PC-3 (cell line): Measurements from ENCODE around the gene PSMB4. TPM values are rescaled to one million over a fixed set of nuclear protein-coding genes. Genes with fewer than 3 reads are reported as not detected.

Source experiments
- ATAC-seq: fragments of 200-7000 bp; cut with Tn5 transposase; 2 replicates; pipeline ENCODE4 v1.9.1; 2020; ENCODE audit warnings: mild to moderate bottlenecking, moderate library complexity
- BruUV-seq: library from RNA; stranded (reverse); fragments of 400-500 nt; replicated peaks from 2 replicates; lab custom pipeline; 2021; lab: Mats Ljungman, UMichigan
- CTCF ChIA-PET: fragments of 300-600 bp; sonication (Branson Sonifier 250); formaldehyde crosslinking; loops from one replicate; lab custom pipeline; 2022; ENCODE audit warnings: antibody characterized with exemption; lab: Charles Lee
- POLR2A ChIA-PET: fragments of 300-600 bp; sonication (Branson Sonifier 250); formaldehyde crosslinking; loops from one replicate; lab custom pipeline; 2022; ENCODE audit warnings: antibody characterized with exemption; ENCODE audit not compliant: unreplicated experiment; lab: Charles Lee
- DNase-seq: peaks from one replicate; pipeline ENCODE4 v3.0.0-alpha.2; 2015
- H2AFZ ChIP-seq: fragments of 300-600 bp; sonication (generic); 2 replicates; pipeline ENCODE4 v1.6.0; 2016; ENCODE audit warnings: antibody characterized with exemption, low read length
- H3F3A ChIP-seq: fragments of 300-600 bp; sonication (generic); one replicate; pipeline ENCODE4 v1.6.0; 2017; ENCODE audit warnings: antibody characterized with exemption, low read length, control low read depth, mild to moderate bottlenecking; ENCODE audit not compliant: unreplicated experiment
- H3K27ac ChIP-seq: fragments of 300-600 bp; sonication (generic); 2 replicates; pipeline ENCODE4 v1.5.1; 2016; ENCODE audit warnings: mild to moderate bottlenecking, low read length
- H3K27me3 ChIP-seq: fragments of 300-600 bp; sonication (generic); 2 replicates; pipeline ENCODE4 v1.6.1; 2016; ENCODE audit warnings: low read length, mixed read lengths
- H3K36me3 ChIP-seq: fragments of 300-600 bp; sonication (generic); 2 replicates; pipeline ENCODE4 v1.6.1; 2016; ENCODE audit warnings: low read depth, mixed run types, low read length, mixed read lengths
- H3K4me1 ChIP-seq: fragments of 300-600 bp; sonication (generic); 2 replicates; pipeline ENCODE4 v1.5.1; 2016; ENCODE audit warnings: low read length; ENCODE audit not compliant: insufficient read depth
- H3K4me2 ChIP-seq: fragments of 300-600 bp; sonication (generic); 2 replicates; pipeline ENCODE4 v1.6.0; 2016; ENCODE audit warnings: low read length
- H3K4me3 ChIP-seq: fragments of 300-600 bp; sonication (generic); 2 replicates; pipeline ENCODE4 v1.5.1; 2016; ENCODE audit warnings: mild to moderate bottlenecking, low read length, mixed read lengths
- H3K79me2 ChIP-seq: fragments of 300-600 bp; sonication (generic); 2 replicates; pipeline ENCODE4 v1.6.1; 2017; ENCODE audit warnings: low read length, mixed read lengths
- H3K9ac ChIP-seq: fragments of 300-600 bp; sonication (generic); 2 replicates; pipeline ENCODE4 v1.6.0; 2016; ENCODE audit warnings: mild to moderate bottlenecking, low read length
- H3K9me2 ChIP-seq: fragments of 300-600 bp; sonication (generic); replicated peaks from 2 replicates; pipeline ENCODE4 v1.6.1; 2016; ENCODE audit warnings: mixed run types, low read length, mixed read lengths
- H3K9me3 ChIP-seq: fragments of 300-600 bp; sonication (generic); 2 replicates; pipeline ENCODE4 v1.6.1; 2016; ENCODE audit warnings: low read length, mixed read lengths
- H4K20me1 ChIP-seq: fragments of 300-600 bp; sonication (generic); 2 replicates; pipeline ENCODE4 v1.6.1; 2016; ENCODE audit warnings: low read length, mixed read lengths
- CTCF ChIP-seq: fragments of 300-600 bp; sonication (generic); conservative IDR thresholded peaks from 2 replicates; pipeline ENCODE4 v1.5.1; 2017; ENCODE audit warnings: antibody characterized with exemption, low read depth, mild to moderate bottlenecking, low read length
- EZH2 ChIP-seq: fragments of 300-600 bp; sonication (generic); IDR thresholded peaks from one replicate; pipeline ENCODE4 v1.6.1; 2017; ENCODE audit warnings: antibody characterized with exemption, mild to moderate bottlenecking, low read length; ENCODE audit not compliant: unreplicated experiment
- EZH2phosphoT487 ChIP-seq: fragments of 300-600 bp; sonication (generic); IDR thresholded peaks from 2 replicates; pipeline ENCODE4 v1.6.1; 2018; ENCODE audit warnings: mild to moderate bottlenecking, antibody characterized with exemption, low read length, borderline replicate concordance
- intact Hi-C: fragments of 100-400 bp; cut with micrococcal nuclease; formaldehyde crosslinking; loops from 2 replicates; pipeline ENCODE4 v1.9.0; 2023
- total RNA-seq: library from RNA; depleted of rRNA; stranded (reverse); fragments of >200 nt; gene quantifications from 2 replicates; pipeline ENCODE4 v1.2.3, GENCODE V29; 2014

Gene PSMB4
- total RNA-seq, 1 experiment from 2014 or later, result 818 TPM

GRCh38 chr1:151401860-151402259 lies 2.5 kb downstream of the PSMB4 start:
- H3K9me3 ChIP-seq, result no peaks in the 10 kb centered on the region
- H3K36me3 ChIP-seq, result peaks cover 42% of the 10 kb centered on the region
- peaks cover 27% of the 10 kb centered on the region for H3K79me2 ChIP-seq
- TF ChIP-seq CTCF (no peak), EZH2 (no peak), EZH2phosphoT487 (no peak)
- H3K27ac ChIP-seq, result no peak overlapping the region
- DNase-seq, result no peak
- no peak for ATAC-seq
- no peaks in the 10 kb centered on the region for H3F3A ChIP-seq
- peaks cover 5% of the 10 kb centered on the region for H4K20me1 ChIP-seq
- BruUV-seq, result no TSS peak
- H2AFZ ChIP-seq, result no peak overlapping the region
- peaks cover 13% of the 10 kb centered on the region for H3K4me1 ChIP-seq
- intact Hi-C loops, result no loop called here
- no peaks in the 10 kb centered on the region for H3K27me3 ChIP-seq
- H3K4me3 ChIP-seq, result no peak overlapping the region
- peak overlapping the region; percentile 88 for H3K4me2 ChIP-seq
- CTCF ChIA-PET, result no interaction called here
- H3K9ac ChIP-seq, result no peak overlapping the region
- no peaks in the 10 kb centered on the region for H3K9me2 ChIP-seq
- POLR2A ChIA-PET, result interaction anchor here (0.6 to 0.7 kb wide), 2 partner anchors 20 to 77 kb away, joined by 3 to 4 read pairs; no protein-coding TSS in a partner anchor

GRCh38 chr1:151402764-151403163 lies 3.4 kb downstream of the PSMB4 start:
- CTCF ChIA-PET, result no interaction called here
- BruUV-seq, result no TSS peak

More at GRCh38 chr1:151402764-151403163, 3.4 kb downstream of the PSMB4 start:
- Histone ChIP-seq H3K9ac (no peak overlapping the region), H3F3A (no peaks in the 10 kb centered on the region), H3K36me3 (peaks cover 48% of the 10 kb centered on the region), H3K4me1 (peaks cover 13% of the 10 kb centered on the region), H3K9me3 (no peaks in the 10 kb centered on the region), H3K9me2 (no peaks in the 10 kb centered on the region), H4K20me1 (peaks cover 5% of the 10 kb centered on the region), H3K27ac (no peak overlapping the region), H3K27me3 (no peaks in the 10 kb centered on the region), H2AFZ (no peak overlapping the region), H3K4me3 (no peak overlapping the region), H3K4me2 (no peak overlapping the region), H3K79me2 (peaks cover 27% of the 10 kb centered on the region)
- TF ChIP-seq EZH2phosphoT487 (no peak), CTCF (no peak), EZH2 (no peak)
- no peak for DNase-seq
- POLR2A ChIA-PET, result interaction anchor here (0.7 kb wide), 1 partner anchor 78 kb away, joined by 4 read pairs; no protein-coding TSS in a partner anchor
- intact Hi-C loops, result no loop called here
- ATAC-seq, result no peak
